Measurements from ENCODE around the gene MYRF.

The MYRF gene

GRCh38 chr11:61779666-61780525 lies 27.5 kb downstream of the MYRF start:
- TF ChIP-seq CTCF (conservative IDR thresholded peaks at IDR 0.05): no peak
- no peak overlapping the region for H3K27ac ChIP-seq

GRCh38 chr11:61780581-61781162 lies 28.2 kb downstream of the MYRF start:
- H3K27ac ChIP-seq: no peak overlapping the region
- no peak for TF ChIP-seq CTCF (conservative IDR thresholded peaks at IDR 0.05)

- H3K27ac ChIP-seq: no peak overlapping the region
- no peak for TF ChIP-seq CTCF (conservative IDR thresholded peaks at IDR 0.05)
Measured at GRCh38 chr11:61781585-61781984, 29.1 kb downstream of the MYRF start.

- no peak overlapping the region for H3K27ac ChIP-seq
- no peak for TF ChIP-seq CTCF (conservative IDR thresholded peaks at IDR 0.05)
Measured at GRCh38 chr11:61782299-61782698, 29.9 kb downstream of the MYRF start.

GRCh38 chr11:61782841-61783240 lies 30.4 kb downstream of the MYRF start:
- no peak overlapping the region for H3K27ac ChIP-seq
- TF ChIP-seq CTCF (conservative IDR thresholded peaks at IDR 0.05): no peak

- no peak for TF ChIP-seq CTCF (conservative IDR thresholded peaks at IDR 0.05)
- no peak overlapping the region for H3K27ac ChIP-seq
Measured at GRCh38 chr11:61783717-61784505, 31.5 kb downstream of the MYRF start.

- no peak for TF ChIP-seq CTCF (conservative IDR thresholded peaks at IDR 0.05)
- no peak overlapping the region for H3K27ac ChIP-seq
Measured at GRCh38 chr11:61784506-61784805, 32.0 kb downstream of the MYRF start.

Data from VCaP (cell line).